ENCODE measurements around the gene PCDH9.

The PCDH9 gene

GRCh38 chr13:66558506-66558905 lies 671.6 kb downstream of the PCDH9 start:
- Histone ChIP-seq H2BK15ac (ENCODE audit: low read depth, poor library complexity, severe bottlenecking) (no peak overlapping the region), H3K9ac (ENCODE audit: low read length) (no peak overlapping the region), H3K18ac (ENCODE audit: low read depth in 1 of 2, low read length in 2 of 2) (no peak overlapping the region), H2AK5ac (ENCODE audit: low read length, severe bottlenecking) (no peak overlapping the region), H3K4ac (ENCODE audit: low read depth in 1 of 2, low read length in 2 of 2) (no peak overlapping the region), H4K8ac (ENCODE audit: low read length) (no peak overlapping the region), H3K27ac (ENCODE audit: low read length, poor library complexity, severe bottlenecking) (no peak overlapping the region), H3K4me2 (ENCODE audit: low read length, poor library complexity, severe bottlenecking) (no peak overlapping the region), H3K23ac (ENCODE audit: low read length in 2 of 2) (no peak overlapping the region), H3K4me3 (ENCODE audit: insufficient read depth in 1 of 2, low read depth in 1 of 2, low read length in 2 of 2) (no peak overlapping the region), H2AFZ (ENCODE audit: low read depth, low read length) (no peak overlapping the region), H3K14ac (ENCODE audit: low read length in 2 of 2) (no peak overlapping the region), H2BK12ac (ENCODE audit: low read length in 2 of 2) (no peak overlapping the region), H3K9me3 (ENCODE audit: control insufficient read depth, low read length) (no peaks in the 10 kb centered on the region), H3K79me1 (replicated peaks; ENCODE audit: low read length, poor library complexity, severe bottlenecking) (no peaks in the 10 kb centered on the region), H3K27me3 (ENCODE audit: control insufficient read depth in 1 of 2, insufficient read depth in 1 of 2, low read length in 2 of 2) (no peaks in the 10 kb centered on the region), H3K4me1 (ENCODE audit: control insufficient read depth, insufficient read depth, low read depth, low read length) (no peaks in the 10 kb centered on the region), H3K36me3 (ENCODE audit: control insufficient read depth in 1 of 2, insufficient read depth in 2 of 2, low read depth in 1 of 2, low read length in 2 of 2) (no peaks in the 10 kb centered on the region), H4K91ac (ENCODE audit: low read length) (no peak overlapping the region), H2BK5ac (ENCODE audit: low read depth, low read length, poor library complexity, severe bottlenecking) (no peak overlapping the region), H2BK120ac (ENCODE audit: low read depth, low read length) (no peak overlapping the region)
- DNase-seq, result peak; percentile 18
- WGBS, result 72% methylated on average over 2 of the region's 2 CpGs

- DNase-seq, result no peak
- H3K27me3 ChIP-seq (ENCODE audit: control insufficient read depth in 1 of 2, insufficient read depth in 1 of 2, low read length in 2 of 2), result no peaks in the 10 kb centered on the region
- no peak overlapping the region for H3K4me3 ChIP-seq (ENCODE audit: insufficient read depth in 1 of 2, low read depth in 1 of 2, low read length in 2 of 2)
- H4K91ac ChIP-seq (ENCODE audit: low read length), result no peak overlapping the region
- no peak overlapping the region for H3K4me2 ChIP-seq (ENCODE audit: low read length, poor library complexity, severe bottlenecking)
- no peak overlapping the region for H2BK120ac ChIP-seq (ENCODE audit: low read depth, low read length)
- no peaks in the 10 kb centered on the region for H3K9me3 ChIP-seq (ENCODE audit: control insufficient read depth, low read length)
- no peaks in the 10 kb centered on the region for H3K4me1 ChIP-seq (ENCODE audit: control insufficient read depth, insufficient read depth, low read depth, low read length)
- H4K8ac ChIP-seq (ENCODE audit: low read length), result no peak overlapping the region
- H3K36me3 ChIP-seq (ENCODE audit: control insufficient read depth in 1 of 2, insufficient read depth in 2 of 2, low read depth in 1 of 2, low read length in 2 of 2), result no peaks in the 10 kb centered on the region
- H3K18ac ChIP-seq (ENCODE audit: low read depth in 1 of 2, low read length in 2 of 2), result no peak overlapping the region
- H3K9ac ChIP-seq (ENCODE audit: low read length), result no peak overlapping the region
- H2AK5ac ChIP-seq (ENCODE audit: low read length, severe bottlenecking), result no peak overlapping the region
- no peak overlapping the region for H2BK12ac ChIP-seq (ENCODE audit: low read length in 2 of 2)
- WGBS, result no CpG with 5 or more reads among the region's 3 CpGs
- no peak overlapping the region for H2BK15ac ChIP-seq (ENCODE audit: low read depth, poor library complexity, severe bottlenecking)
- H3K4ac ChIP-seq (ENCODE audit: low read depth in 1 of 2, low read length in 2 of 2), result no peak overlapping the region
- no peak overlapping the region for H2AFZ ChIP-seq (ENCODE audit: low read depth, low read length)
- no peaks in the 10 kb centered on the region for H3K79me1 ChIP-seq (replicated peaks; ENCODE audit: low read length, poor library complexity, severe bottlenecking)
- no peak overlapping the region for H2BK5ac ChIP-seq (ENCODE audit: low read depth, low read length, poor library complexity, severe bottlenecking)
- H3K23ac ChIP-seq (ENCODE audit: low read length in 2 of 2), result no peak overlapping the region
- H3K27ac ChIP-seq (ENCODE audit: low read length, poor library complexity, severe bottlenecking), result no peak overlapping the region
- no peak overlapping the region for H3K14ac ChIP-seq (ENCODE audit: low read length in 2 of 2)
Observed at GRCh38 chr13:66557357-66557756, 672.8 kb downstream of the PCDH9 start.

GRCh38 chr13:66556306-66556705 lies 673.8 kb downstream of the PCDH9 start:
- Histone ChIP-seq H3K36me3 (ENCODE audit: control insufficient read depth in 1 of 2, insufficient read depth in 2 of 2, low read depth in 1 of 2, low read length in 2 of 2) (no peaks in the 10 kb centered on the region), H4K91ac (ENCODE audit: low read length) (no peak overlapping the region), H3K79me1 (replicated peaks; ENCODE audit: low read length, poor library complexity, severe bottlenecking) (no peaks in the 10 kb centered on the region), H3K4me1 (ENCODE audit: control insufficient read depth, insufficient read depth, low read depth, low read length) (no peaks in the 10 kb centered on the region), H2BK12ac (ENCODE audit: low read length in 2 of 2) (no peak overlapping the region), H3K9me3 (ENCODE audit: control insufficient read depth, low read length) (no peaks in the 10 kb centered on the region), H2BK15ac (ENCODE audit: low read depth, poor library complexity, severe bottlenecking) (no peak overlapping the region), H4K8ac (ENCODE audit: low read length) (no peak overlapping the region), H3K4ac (ENCODE audit: low read depth in 1 of 2, low read length in 2 of 2) (no peak overlapping the region), H3K23ac (ENCODE audit: low read length in 2 of 2) (no peak overlapping the region), H3K18ac (ENCODE audit: low read depth in 1 of 2, low read length in 2 of 2) (no peak overlapping the region), H3K4me3 (ENCODE audit: insufficient read depth in 1 of 2, low read depth in 1 of 2, low read length in 2 of 2) (no peak overlapping the region), H3K27me3 (ENCODE audit: control insufficient read depth in 1 of 2, insufficient read depth in 1 of 2, low read length in 2 of 2) (no peaks in the 10 kb centered on the region), H2AK5ac (ENCODE audit: low read length, severe bottlenecking) (no peak overlapping the region), H3K4me2 (ENCODE audit: low read length, poor library complexity, severe bottlenecking) (no peak overlapping the region), H2BK5ac (ENCODE audit: low read depth, low read length, poor library complexity, severe bottlenecking) (no peak overlapping the region), H3K27ac (ENCODE audit: low read length, poor library complexity, severe bottlenecking) (no peak overlapping the region), H3K9ac (ENCODE audit: low read length) (no peak overlapping the region), H3K14ac (ENCODE audit: low read length in 2 of 2) (no peak overlapping the region), H2AFZ (ENCODE audit: low read depth, low read length) (no peak overlapping the region), H2BK120ac (ENCODE audit: low read depth, low read length) (no peak overlapping the region)
- peak; percentile 42 for DNase-seq

- H3K79me1 ChIP-seq (replicated peaks; ENCODE audit: low read length, poor library complexity, severe bottlenecking), result no peaks in the 10 kb centered on the region
- H3K23ac ChIP-seq (ENCODE audit: low read length in 2 of 2), result no peak overlapping the region
- no peak overlapping the region for H3K4ac ChIP-seq (ENCODE audit: low read depth in 1 of 2, low read length in 2 of 2)
- no peaks in the 10 kb centered on the region for H3K36me3 ChIP-seq (ENCODE audit: control insufficient read depth in 1 of 2, insufficient read depth in 2 of 2, low read depth in 1 of 2, low read length in 2 of 2)
- no peak overlapping the region for H2AFZ ChIP-seq (ENCODE audit: low read depth, low read length)
- H2AK5ac ChIP-seq (ENCODE audit: low read length, severe bottlenecking), result no peak overlapping the region
- no peaks in the 10 kb centered on the region for H3K9me3 ChIP-seq (ENCODE audit: control insufficient read depth, low read length)
- H3K27me3 ChIP-seq (ENCODE audit: control insufficient read depth in 1 of 2, insufficient read depth in 1 of 2, low read length in 2 of 2), result no peaks in the 10 kb centered on the region
- H4K8ac ChIP-seq (ENCODE audit: low read length), result no peak overlapping the region
- H4K91ac ChIP-seq (ENCODE audit: low read length), result no peak overlapping the region
- no peak overlapping the region for H2BK120ac ChIP-seq (ENCODE audit: low read depth, low read length)
- no peak overlapping the region for H2BK12ac ChIP-seq (ENCODE audit: low read length in 2 of 2)
- H3K4me1 ChIP-seq (ENCODE audit: control insufficient read depth, insufficient read depth, low read depth, low read length), result no peaks in the 10 kb centered on the region
- no peak overlapping the region for H3K9ac ChIP-seq (ENCODE audit: low read length)
- H3K18ac ChIP-seq (ENCODE audit: low read depth in 1 of 2, low read length in 2 of 2), result no peak overlapping the region
- no peak overlapping the region for H3K4me2 ChIP-seq (ENCODE audit: low read length, poor library complexity, severe bottlenecking)
- no peak overlapping the region for H3K14ac ChIP-seq (ENCODE audit: low read length in 2 of 2)
- no CpG with 5 or more reads among the region's 2 CpGs for WGBS
- no peak for DNase-seq
- H2BK15ac ChIP-seq (ENCODE audit: low read depth, poor library complexity, severe bottlenecking), result no peak overlapping the region
- H3K27ac ChIP-seq (ENCODE audit: low read length, poor library complexity, severe bottlenecking), result no peak overlapping the region
- H3K4me3 ChIP-seq (ENCODE audit: insufficient read depth in 1 of 2, low read depth in 1 of 2, low read length in 2 of 2), result no peak overlapping the region
- no peak overlapping the region for H2BK5ac ChIP-seq (ENCODE audit: low read depth, low read length, poor library complexity, severe bottlenecking)
Observed at GRCh38 chr13:66553391-66553790, 676.7 kb downstream of the PCDH9 start.
